ENCODE measurements around the gene KIF18B.
"Not testable (repeated sequence)": the region's sequence is repeated elsewhere in the genome, so short reads cannot be mapped to it uniquely, and the experiment has no call there.

The KIF18B gene

GRCh38 chr17:44969144-44969780, 21.7 kb upstream of the KIF18B start:
- no peak for DNase-seq

- DNase-seq = peak; percentile 74
These were observed 20.9 kb upstream of the KIF18B start, which contains the start of gene C1QL1 for GRCh38 chr17:44968225-44969143. Gene C1QL1, minus strand, starts transcription at chr17:44968303. Its CDS starts 255 bp downstream, at chr17:44968048.

- DNase-seq = no peak
These were observed 20.3 kb upstream of the KIF18B start for GRCh38 chr17:44967907-44968224.

- DNase-seq = no peak
These were observed 19.7 kb upstream of the KIF18B start for GRCh38 chr17:44967026-44967906.

GRCh38 chr17:44966348-44967025, 18.9 kb upstream of the KIF18B start:
- no peak for DNase-seq

GRCh38 chr17:44965481-44966234, 18.1 kb upstream of the KIF18B start:
- DNase-seq = no peak

- no peak for DNase-seq
These were observed 14.4 kb upstream of the KIF18B start for GRCh38 chr17:44961921-44962350.

GRCh38 chr17:44960691-44961090, 13.1 kb upstream of the KIF18B start:
- DNase-seq = no peak

- no peak for DNase-seq
These were observed 12.4 kb upstream of the KIF18B start for GRCh38 chr17:44959821-44960531.

- no peak for DNase-seq
These were observed 9.7 kb upstream of the KIF18B start for GRCh38 chr17:44956998-44957981.

GRCh38 chr17:44955674-44956425, 8.3 kb upstream of the KIF18B start:
- DNase-seq = no peak

- no peak for DNase-seq
These were observed 5.4 kb upstream of the KIF18B start for GRCh38 chr17:44952946-44953475.

GRCh38 chr17:44948315-44948795, 782 bp upstream of the KIF18B start:
- DNase-seq = no peak

GRCh38 chr17:44945652-44946051, 1.9 kb downstream of the KIF18B start:
- DNase-seq = not testable (repeated sequence)

GRCh38 chr17:44942456-44942855, 5.1 kb downstream of the KIF18B start:
- no peak for DNase-seq

- DNase-seq = no peak
These were observed 5.8 kb downstream of the KIF18B start for GRCh38 chr17:44941712-44942331.

- DNase-seq = no peak
These were observed 6.8 kb downstream of the KIF18B start for GRCh38 chr17:44940768-44941167.

- DNase-seq = no peak
These were observed 7.3 kb downstream of the KIF18B start for GRCh38 chr17:44940317-44940716.

Measured in central memory CD4-positive, alpha-beta T cell (primary cell).